Omental fat pad (tissue), 4 donors: ENCODE measurements around the gene SNX3. TPM values are rescaled to one million over a fixed set of nuclear protein-coding genes. Genes with fewer than 3 reads are reported as not detected.
"Not testable (repeated sequence)": the region's sequence is repeated elsewhere in the genome, so short reads cannot be mapped to it uniquely, and the experiment has no call there.

Experiments used
- ATAC-seq: fragments of 150-250 bp; one replicate; pipeline ENCODE4 v1.9.1; 2016; ENCODE audit warnings: mild to moderate bottlenecking, moderate library complexity; ENCODE audit not compliant: low FRiP score
- DNase-seq: peaks from one replicate; pipeline ENCODE4 v3.0.0-alpha.2; 2019; ENCODE audit warnings: low spot score
- CTCF ChIP-seq, 3 donors: fragments of 450-650 bp; IDR thresholded peaks; one replicate each; pipeline ENCODE4 v1.5.1; 2016 to 2017; ENCODE audit warnings: antibody characterized with exemption in 3 of 3, mild to moderate bottlenecking in 3 of 3, moderate library complexity in 2 of 3
- total RNA-seq, 4 donors: library from RNA; depleted of rRNA; stranded (reverse); fragments of >200 nt; gene quantifications; one replicate each; pipeline ENCODE4 v1.1.0, GENCODE V29; 2016

The SNX3 gene
- total RNA-seq, 4 donors from 2014 or later = 136 to 245 (median 202) TPM

- no peak for ATAC-seq
- no peak for DNase-seq
- TF ChIP-seq CTCF (IDR thresholded peaks at IDR 0.05) = no peak
Measured at GRCh38 chr6:108247965-108248536, 12.8 kb downstream of the SNX3 start.

GRCh38 chr6:108245095-108245494 lies 15.7 kb downstream of the SNX3 start:
- DNase-seq, ATAC-seq: not testable (repeated sequence)

- DNase-seq (no peak), ATAC-seq (no peak)
- no peak for TF ChIP-seq CTCF (IDR thresholded peaks at IDR 0.05)
Measured at GRCh38 chr6:108243836-108244235, 17.0 kb downstream of the SNX3 start.

GRCh38 chr6:108242721-108243120 lies 18.1 kb downstream of the SNX3 start:
- no peak for TF ChIP-seq CTCF (IDR thresholded peaks at IDR 0.05)
- DNase-seq = no peak
- ATAC-seq = no peak

- DNase-seq = no peak
- no peak for TF ChIP-seq CTCF (IDR thresholded peaks at IDR 0.05)
- ATAC-seq = no peak
Measured at GRCh38 chr6:108242259-108242658, 18.6 kb downstream of the SNX3 start.

GRCh38 chr6:108238322-108238721 lies 22.5 kb downstream of the SNX3 start:
- no peak for DNase-seq
- ATAC-seq = no peak
- no peak for TF ChIP-seq CTCF (IDR thresholded peaks at IDR 0.05)

GRCh38 chr6:108236791-108237190 lies 24.0 kb downstream of the SNX3 start:
- no peak for TF ChIP-seq CTCF (IDR thresholded peaks at IDR 0.05)
- ATAC-seq (no peak), DNase-seq (no peak)

GRCh38 chr6:108235127-108235526 lies 25.7 kb downstream of the SNX3 start:
- no peak for TF ChIP-seq CTCF (IDR thresholded peaks at IDR 0.05)
- DNase-seq (no peak), ATAC-seq (no peak)
